A673 (cell line): ENCODE results near the gene ACOXL. TPM values are rescaled to one million over a fixed set of nuclear protein-coding genes. Genes with fewer than 3 reads are reported as not detected.

ENCODE experiments used
- BruUV-seq: library from RNA; stranded (reverse); fragments of 400-500 nt; replicated peaks from 2 replicates; lab custom pipeline; 2021; lab: Mats Ljungman, UMichigan
- CTCF ChIA-PET: fragments of 300-600 bp; sonication (Branson Sonifier 250); formaldehyde crosslinking; loops from one replicate; lab custom pipeline; 2022; ENCODE audit warnings: antibody characterized with exemption; lab: Charles Lee
- POLR2A ChIA-PET: fragments of 300-600 bp; sonication (Branson Sonifier 250); formaldehyde crosslinking; loops from one replicate; lab custom pipeline; 2022; ENCODE audit warnings: antibody characterized with exemption; ENCODE audit not compliant: low non-redundant PET; lab: Charles Lee
- DNase-seq: peaks from one replicate; pipeline ENCODE4 v3.0.0-alpha.2; 2015; ENCODE audit warnings: low spot score
- H3K27ac ChIP-seq: fragments of 200-600 bp; sonication (generic); 2 replicates; pipeline ENCODE4 v1.5.1; 2016; ENCODE audit warnings: mixed run types, low read depth, mild to moderate bottlenecking, mixed read lengths, antibody characterized with exemption, low read length; ENCODE audit not compliant: poor library complexity, severe bottlenecking
- H3K27me3 ChIP-seq: fragments of 200-600 bp; sonication (generic); replicated peaks from 2 replicates; pipeline ENCODE4 v1.6.1; 2017; ENCODE audit warnings: mixed run types, low read depth, mild to moderate bottlenecking, mixed read lengths, antibody characterized with exemption, low read length; ENCODE audit not compliant: insufficient read depth, poor library complexity
- H3K36me3 ChIP-seq: fragments of 200-600 bp; sonication (generic); 2 replicates; pipeline ENCODE4 v1.6.1; 2016; ENCODE audit warnings: mixed run types, mild to moderate bottlenecking, mixed read lengths, antibody characterized with exemption, low read length; ENCODE audit not compliant: insufficient read depth, poor library complexity, severe bottlenecking
- H3K4me1 ChIP-seq: fragments of 200-600 bp; sonication (generic); 2 replicates; pipeline ENCODE4 v1.6.1; 2017; ENCODE audit warnings: mixed run types, mild to moderate bottlenecking, mixed read lengths, antibody characterized with exemption, low read length; ENCODE audit not compliant: insufficient read depth, poor library complexity, severe bottlenecking
- H3K4me3 ChIP-seq: fragments of 200-600 bp; sonication (generic); 2 replicates; pipeline ENCODE4 v1.5.1; 2016; ENCODE audit warnings: low read depth, mixed run types, mild to moderate bottlenecking, mixed read lengths, low read length; ENCODE audit not compliant: poor library complexity, severe bottlenecking
- H3K9me3 ChIP-seq: fragments of 200-600 bp; sonication (generic); 2 replicates; pipeline ENCODE4 v1.6.1; 2016; ENCODE audit warnings: mixed run types, low read depth, mild to moderate bottlenecking, mixed read lengths, antibody characterized with exemption, low read length; ENCODE audit not compliant: poor library complexity, severe bottlenecking
- CTCF ChIP-seq: fragments of 300-800, 200-600 bp; sonication (generic); conservative IDR thresholded peaks from 2 replicates; pipeline ENCODE4 v1.5.1; 2017; ENCODE audit warnings: low read depth, mild to moderate bottlenecking, antibody characterized with exemption, low read length, moderate library complexity, mixed read lengths
- EZH2 ChIP-seq: fragments of 200-600 bp; sonication (generic); IDR thresholded peaks from 2 replicates; pipeline ENCODE4 v1.6.1; 2017; ENCODE audit warnings: borderline replicate concordance, low read depth, mild to moderate bottlenecking, mixed read lengths, antibody characterized with exemption, low read length; ENCODE audit not compliant: poor library complexity, severe bottlenecking
- intact Hi-C: fragments of 100-400 bp; cut with micrococcal nuclease; formaldehyde crosslinking; loops from one replicate; pipeline ENCODE4 v1.10.0; 2022; ENCODE audit not compliant: unreplicated experiment
- total RNA-seq: library from RNA; stranded (reverse); gene quantifications from 2 replicates; pipeline ENCODE4 v1.2.3, GENCODE V29; 2021

Gene ACOXL
- total RNA-seq, 1 experiment from 2014 or later, result not detected

- no peak overlapping the region for H3K27ac ChIP-seq
- intact Hi-C loops, result no loop called here
- POLR2A ChIA-PET, result no interaction called here
Observed at GRCh38 chr2:110783196-110783873, 51.0 kb downstream of the ACOXL start.

DNA sequence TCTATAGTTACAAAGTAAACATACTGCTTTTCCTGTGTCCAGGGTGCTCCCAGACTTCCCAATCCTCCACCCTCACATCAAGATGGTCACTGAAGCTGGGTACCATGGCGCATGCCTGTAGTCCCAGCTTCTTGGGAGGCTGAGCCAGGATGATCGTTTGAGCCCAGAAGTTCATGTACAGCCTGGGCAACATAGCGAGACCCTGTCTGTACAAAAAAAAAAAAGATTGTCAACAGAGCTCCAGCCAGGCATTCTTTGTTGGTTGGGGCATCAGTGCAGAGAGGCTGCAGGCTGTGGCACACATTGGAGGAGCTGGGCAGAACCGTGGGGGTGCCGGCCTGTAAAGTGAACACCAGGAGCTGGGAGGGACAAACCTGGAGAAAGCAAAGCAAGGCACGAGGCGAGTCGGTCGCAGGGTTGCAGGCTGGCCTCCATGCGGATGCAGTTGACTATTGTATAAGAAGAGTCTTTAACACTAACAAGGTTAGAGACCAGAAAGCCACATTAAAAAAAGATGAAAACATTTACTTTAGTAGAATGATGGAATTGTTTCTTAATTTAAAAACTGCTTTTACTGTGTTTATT is 51.8 kb downstream of the ACOXL start:
- BruUV-seq, result no TSS peak
- CTCF ChIA-PET, result no interaction called here

More at GRCh38 chr2:110783196-110783873, 51.0 kb downstream of the ACOXL start:
- H3K9me3 ChIP-seq, result no peaks in the 10 kb centered on the region
- TF ChIP-seq EZH2, result no peak
- TF ChIP-seq CTCF, result no peak
- BruUV-seq, result no TSS peak
- DNase-seq, result no peak
- peaks cover 35% of the 10 kb centered on the region for H3K27me3 ChIP-seq
- no peaks in the 10 kb centered on the region for H3K4me1 ChIP-seq
- CTCF ChIA-PET, result no interaction called here
- no peaks in the 10 kb centered on the region for H3K36me3 ChIP-seq
- H3K4me3 ChIP-seq, result no peak overlapping the region

GRCh38 chr2:110785439-110785838 is 53.1 kb downstream of the ACOXL start:
- no peak overlapping the region for H3K4me3 ChIP-seq
- no peak for TF ChIP-seq EZH2
- TF ChIP-seq CTCF, result no peak
- H3K27ac ChIP-seq, result no peak overlapping the region
- no peaks in the 10 kb centered on the region for H3K36me3 ChIP-seq
- peaks cover 37% of the 10 kb centered on the region for H3K27me3 ChIP-seq
- BruUV-seq, result no TSS peak
- DNase-seq, result no peak
- intact Hi-C loops, result no loop called here
- ChIA-PET POLR2A (no interaction called here), CTCF (no interaction called here)
- no peaks in the 10 kb centered on the region for H3K9me3 ChIP-seq
- H3K4me1 ChIP-seq, result no peaks in the 10 kb centered on the region

More for the DNA sequence above, 51.8 kb downstream of the ACOXL start:
- DNase-seq, result no peak
- Histone ChIP-seq H3K27ac (no peak overlapping the region), H3K4me1 (no peaks in the 10 kb centered on the region), H3K36me3 (no peaks in the 10 kb centered on the region), H3K4me3 (no peak overlapping the region), H3K27me3 (peaks cover 37% of the 10 kb centered on the region), H3K9me3 (no peaks in the 10 kb centered on the region)
- TF ChIP-seq EZH2 (no peak), CTCF (no peak)
- intact Hi-C loops, result no loop called here
- POLR2A ChIA-PET, result no interaction called here
